Loucy (cell line): ENCODE data around the gene ZC3HAV1.
A peak's percentile ranks its signal among the peaks of the same experiment; 100 is the strongest.

Experiments used
- H2AFZ ChIP-seq: fragments of 200-600 bp; sonication (generic); 2 replicates; pipeline ENCODE4 v1.6.0; 2016; ENCODE audit warnings: antibody characterized with exemption, mild to moderate bottlenecking, low read length, moderate library complexity
- H3F3A ChIP-seq: fragments of 200-600 bp; 2 replicates; pipeline ENCODE4 v1.6.0; 2016; ENCODE audit warnings: antibody characterized with exemption, low read depth, mild to moderate bottlenecking
- H3K27me3 ChIP-seq: fragments of 200-600 bp; sonication (generic); 2 replicates; pipeline ENCODE4 v1.6.1; 2014; ENCODE audit warnings: low read length, mild to moderate bottlenecking; ENCODE audit not compliant: insufficient read depth, poor library complexity, severe bottlenecking
- H3K36me3 ChIP-seq: fragments of 200-600 bp; sonication (generic); 2 replicates; pipeline ENCODE4 v1.6.1; 2016; ENCODE audit warnings: low read length; ENCODE audit not compliant: insufficient read depth
- H3K4me1 ChIP-seq: fragments of 200-600 bp; sonication (generic); 2 replicates; pipeline ENCODE4 v1.5.1; 2014; ENCODE audit warnings: low read length, mild to moderate bottlenecking; ENCODE audit not compliant: insufficient read depth, poor library complexity, severe bottlenecking
- H3K4me2 ChIP-seq: fragments of 200-600 bp; sonication (generic); 2 replicates; pipeline ENCODE4 v1.6.0; 2014; ENCODE audit warnings: antibody characterized with exemption, low read length, low read depth, mild to moderate bottlenecking; ENCODE audit not compliant: poor library complexity, severe bottlenecking
- H3K4me3 ChIP-seq: fragments of 200-600 bp; sonication (generic); 2 replicates; pipeline ENCODE4 v1.5.1; 2014; ENCODE audit warnings: low read length, mild to moderate bottlenecking, mixed read lengths; ENCODE audit not compliant: poor library complexity, severe bottlenecking
- H3K79me2 ChIP-seq: fragments of 200-600 bp; sonication (generic); 2 replicates; pipeline ENCODE4 v1.6.1; 2014; ENCODE audit warnings: low read length; ENCODE audit not compliant: insufficient read depth
- H3K9ac ChIP-seq: fragments of 200-600 bp; sonication (generic); 2 replicates; pipeline ENCODE4 v1.6.0; 2014; ENCODE audit warnings: mild to moderate bottlenecking, low read depth, low read length, moderate library complexity; ENCODE audit not compliant: poor library complexity, severe bottlenecking
- H3K9me2 ChIP-seq: fragments of 200-600 bp; sonication (generic); replicated peaks from 2 replicates; pipeline ENCODE4 v1.6.1; 2016; ENCODE audit warnings: low read depth, low read length, mixed read lengths
- H3K9me3 ChIP-seq: fragments of 200-600 bp; sonication (generic); 2 replicates; pipeline ENCODE4 v1.6.1; 2014; ENCODE audit warnings: mild to moderate bottlenecking, antibody characterized with exemption, low read length, low read depth; ENCODE audit not compliant: insufficient read depth
- H4K20me1 ChIP-seq: fragments of 200-600 bp; sonication (generic); 2 replicates; pipeline ENCODE4 v1.6.0; 2014; ENCODE audit warnings: antibody characterized with exemption, low read length, mild to moderate bottlenecking; ENCODE audit not compliant: insufficient read depth, poor library complexity, severe bottlenecking
- EZH2phosphoT487 ChIP-seq: fragments of 200-600 bp; IDR thresholded peaks from 2 replicates; pipeline ENCODE4 v1.6.1; 2018; ENCODE audit warnings: antibody characterized with exemption, mild to moderate bottlenecking, moderate library complexity, borderline replicate concordance
- TF ChIP-seq, protein P1 (sequence below): fragments of 200-600 bp; sonication (generic); conservative IDR thresholded peaks from 2 replicates; pipeline ENCODE4 v1.5.1; 2014; ENCODE audit warnings: mild to moderate bottlenecking, antibody characterized with exemption, low read length

ZC3HAV1 gene

DNA sequence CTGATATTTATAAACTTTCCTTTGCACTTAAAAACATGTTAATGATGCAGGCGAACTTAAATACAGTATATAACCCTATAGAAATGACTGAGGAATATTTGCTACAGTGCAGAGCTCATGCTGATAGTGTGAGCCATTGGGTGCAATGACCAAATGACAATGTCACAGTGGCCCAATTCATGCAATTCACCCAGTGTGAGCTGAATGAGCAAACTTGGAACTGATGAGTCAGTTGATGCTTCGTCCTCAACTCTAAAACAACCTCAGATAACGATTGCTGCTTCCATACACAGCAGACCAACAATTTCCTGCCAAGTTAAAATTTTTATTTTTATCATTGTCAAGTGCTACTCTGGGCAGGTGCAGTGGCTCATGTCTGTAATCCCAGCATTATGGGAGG lies 61.5 kb downstream of the ZC3HAV1 start:
- H3K4me2 ChIP-seq: no peak overlapping the region
- H4K20me1 ChIP-seq: peaks cover 20% of the 10 kb centered on the region
- no peak for TF ChIP-seq EZH2phosphoT487
- TF ChIP-seq, protein P1, sequence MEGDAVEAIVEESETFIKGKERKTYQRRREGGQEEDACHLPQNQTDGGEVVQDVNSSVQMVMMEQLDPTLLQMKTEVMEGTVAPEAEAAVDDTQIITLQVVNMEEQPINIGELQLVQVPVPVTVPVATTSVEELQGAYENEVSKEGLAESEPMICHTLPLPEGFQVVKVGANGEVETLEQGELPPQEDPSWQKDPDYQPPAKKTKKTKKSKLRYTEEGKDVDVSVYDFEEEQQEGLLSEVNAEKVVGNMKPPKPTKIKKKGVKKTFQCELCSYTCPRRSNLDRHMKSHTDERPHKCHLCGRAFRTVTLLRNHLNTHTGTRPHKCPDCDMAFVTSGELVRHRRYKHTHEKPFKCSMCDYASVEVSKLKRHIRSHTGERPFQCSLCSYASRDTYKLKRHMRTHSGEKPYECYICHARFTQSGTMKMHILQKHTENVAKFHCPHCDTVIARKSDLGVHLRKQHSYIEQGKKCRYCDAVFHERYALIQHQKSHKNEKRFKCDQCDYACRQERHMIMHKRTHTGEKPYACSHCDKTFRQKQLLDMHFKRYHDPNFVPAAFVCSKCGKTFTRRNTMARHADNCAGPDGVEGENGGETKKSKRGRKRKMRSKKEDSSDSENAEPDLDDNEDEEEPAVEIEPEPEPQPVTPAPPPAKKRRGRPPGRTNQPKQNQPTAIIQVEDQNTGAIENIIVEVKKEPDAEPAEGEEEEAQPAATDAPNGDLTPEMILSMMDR: no peak
- H3K9ac ChIP-seq: no peak overlapping the region
- H3K9me3 ChIP-seq: no peaks in the 10 kb centered on the region
- H3K27me3 ChIP-seq: no peaks in the 10 kb centered on the region
- peaks cover 29% of the 10 kb centered on the region for H3K4me1 ChIP-seq
- H3K36me3 ChIP-seq: peaks cover 69% of the 10 kb centered on the region
- H3K79me2 ChIP-seq: no peaks in the 10 kb centered on the region; the same call in 1 of the 2 replicates
- peaks cover 11% of the 10 kb centered on the region for H3F3A ChIP-seq
- no peak overlapping the region for H2AFZ ChIP-seq
- H3K4me3 ChIP-seq: no peak overlapping the region
- no peaks in the 10 kb centered on the region for H3K9me2 ChIP-seq

DNA sequence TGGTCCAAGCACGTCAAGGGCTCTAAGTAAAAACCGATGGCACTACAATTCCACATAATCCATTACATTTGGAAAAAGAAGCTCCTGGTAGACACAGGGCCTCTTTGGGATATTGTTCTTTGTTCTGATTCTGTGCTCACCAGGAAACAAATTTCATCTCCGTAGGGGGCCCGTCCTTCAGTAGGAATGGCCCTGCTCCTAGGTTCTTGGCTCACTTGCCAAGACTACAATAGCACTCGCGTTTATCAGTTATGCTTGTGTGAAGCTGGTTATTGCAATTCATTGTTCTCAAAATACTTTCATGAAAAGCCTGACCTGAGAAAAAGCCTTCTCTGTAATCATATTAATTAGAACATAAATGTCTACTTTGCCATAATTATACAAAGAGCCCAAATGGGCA lies 63.4 kb downstream of the ZC3HAV1 start:
- H3K4me2 ChIP-seq: no peak overlapping the region
- H3F3A ChIP-seq: peaks cover 11% of the 10 kb centered on the region
- TF ChIP-seq EZH2phosphoT487: no peak
- TF ChIP-seq, protein P1: no peak
- no peak overlapping the region for H3K4me3 ChIP-seq
- H3K9ac ChIP-seq: no peak overlapping the region
- no peaks in the 10 kb centered on the region; the same call in 1 of the 2 replicates for H3K79me2 ChIP-seq
- H3K9me3 ChIP-seq: no peaks in the 10 kb centered on the region
- no peaks in the 10 kb centered on the region for H3K27me3 ChIP-seq
- H3K4me1 ChIP-seq: peaks cover 29% of the 10 kb centered on the region
- H2AFZ ChIP-seq: no peak overlapping the region
- no peaks in the 10 kb centered on the region for H3K9me2 ChIP-seq
- H4K20me1 ChIP-seq: peaks cover 20% of the 10 kb centered on the region
- H3K36me3 ChIP-seq: peaks cover 56% of the 10 kb centered on the region

DNA sequence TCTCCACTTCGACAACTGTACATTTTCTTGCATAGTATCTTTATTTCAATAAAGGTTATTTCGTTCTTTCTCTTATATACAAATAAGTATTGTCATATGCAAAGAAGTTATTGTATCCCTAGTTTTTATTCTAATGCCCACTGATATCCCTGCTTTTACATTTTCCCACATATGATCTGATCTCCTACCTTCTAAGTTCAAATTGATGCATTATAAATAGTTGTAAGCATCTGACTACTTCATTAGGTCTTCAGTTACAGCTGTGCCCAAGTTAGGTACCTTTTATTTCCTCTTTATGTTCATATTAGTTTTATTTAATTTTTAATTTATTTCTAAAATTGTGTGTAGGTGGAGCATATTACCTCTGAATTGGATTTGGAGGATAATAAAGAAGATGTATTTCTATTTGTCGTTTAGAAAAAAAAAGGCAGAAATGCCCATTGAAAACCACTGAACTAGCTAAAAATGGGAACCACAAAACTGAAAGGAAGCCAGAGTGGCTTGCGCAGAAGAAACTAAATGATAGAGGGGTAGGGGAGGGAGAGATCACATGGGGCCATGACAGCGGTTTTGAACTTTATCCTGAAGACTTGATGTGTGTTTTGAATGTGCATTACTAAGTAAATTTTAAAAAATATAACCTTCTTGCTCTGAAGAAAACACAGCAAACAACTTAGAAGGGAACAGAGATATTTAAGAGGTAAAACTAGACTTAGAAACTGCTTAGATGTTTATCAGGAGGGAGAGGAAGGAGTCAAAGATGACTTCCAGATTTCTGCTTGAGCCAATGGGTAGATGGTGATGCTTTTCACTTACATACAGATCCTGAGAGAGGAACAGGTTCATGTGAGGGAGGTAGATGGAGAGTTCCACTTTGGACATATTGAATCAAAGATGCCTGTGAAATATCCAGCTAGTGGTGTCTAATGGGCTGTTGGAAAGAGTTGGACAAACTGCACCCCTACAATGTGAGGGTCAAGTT lies 64.4 kb downstream of the ZC3HAV1 start:
- Histone ChIP-seq H3K4me2 (peak overlapping the region; percentile 69), H3K4me3 (peak overlapping the region; percentile 63), H3K79me2 (no peaks in the 10 kb centered on the region; the same call in 1 of the 2 replicates), H3K9me3 (no peaks in the 10 kb centered on the region), H3K4me1 (peaks cover 29% of the 10 kb centered on the region), H4K20me1 (peaks cover 20% of the 10 kb centered on the region), H3K36me3 (peaks cover 46% of the 10 kb centered on the region), H3K9me2 (no peaks in the 10 kb centered on the region), H3K27me3 (no peaks in the 10 kb centered on the region), H3K9ac (no peak overlapping the region), H3F3A (peaks cover 11% of the 10 kb centered on the region), H2AFZ (no peak overlapping the region)
- TF ChIP-seq EZH2phosphoT487: no peak
- TF ChIP-seq, protein P1: no peak
